ENCODE results near the gene DGLUCY.
"Not testable (repeated sequence)": the region's sequence is repeated elsewhere in the genome, so short reads cannot be mapped to it uniquely, and the experiment has no call there.

The DGLUCY gene

DNA sequence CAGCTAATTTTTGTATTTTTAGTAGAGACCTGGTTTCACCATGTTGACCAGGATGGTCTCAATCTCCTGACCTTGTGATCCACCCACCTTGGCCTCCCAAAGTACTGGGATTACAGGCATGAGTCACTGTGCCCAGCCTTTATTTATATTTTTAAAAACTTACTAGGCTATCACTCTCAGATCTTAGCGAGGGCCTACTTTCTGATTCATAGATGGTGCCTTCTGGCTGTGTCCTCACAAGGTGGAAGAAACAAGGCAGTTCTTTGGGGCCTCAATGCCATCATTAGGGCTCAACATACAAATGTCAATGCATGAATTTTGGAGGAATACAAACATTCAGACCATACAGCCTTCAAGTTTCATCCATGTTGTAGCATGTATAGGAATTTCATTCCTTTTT, 2.4 kb upstream of the DGLUCY start:
- no peak for DNase-seq

DNA sequence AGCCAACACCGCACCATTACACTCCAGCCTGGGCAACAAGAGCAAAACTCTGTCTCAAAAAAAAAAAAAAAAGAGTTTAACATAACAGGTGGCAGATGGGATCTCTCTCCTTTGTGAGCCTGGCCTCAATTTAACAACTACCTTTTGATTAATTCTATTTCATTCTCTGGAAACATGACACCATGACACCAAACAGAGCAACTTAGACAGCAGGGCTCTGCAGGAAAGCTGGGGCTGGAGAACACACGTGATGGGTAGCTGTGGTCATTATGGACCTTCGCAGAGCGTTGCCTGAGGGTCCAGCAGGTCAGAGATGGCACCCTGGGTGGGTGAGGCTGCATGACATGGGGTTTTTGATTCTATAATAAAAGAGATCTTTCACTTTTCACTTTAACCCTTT, 1.7 kb upstream of the DGLUCY start:
- DNase-seq = no peak

DNA sequence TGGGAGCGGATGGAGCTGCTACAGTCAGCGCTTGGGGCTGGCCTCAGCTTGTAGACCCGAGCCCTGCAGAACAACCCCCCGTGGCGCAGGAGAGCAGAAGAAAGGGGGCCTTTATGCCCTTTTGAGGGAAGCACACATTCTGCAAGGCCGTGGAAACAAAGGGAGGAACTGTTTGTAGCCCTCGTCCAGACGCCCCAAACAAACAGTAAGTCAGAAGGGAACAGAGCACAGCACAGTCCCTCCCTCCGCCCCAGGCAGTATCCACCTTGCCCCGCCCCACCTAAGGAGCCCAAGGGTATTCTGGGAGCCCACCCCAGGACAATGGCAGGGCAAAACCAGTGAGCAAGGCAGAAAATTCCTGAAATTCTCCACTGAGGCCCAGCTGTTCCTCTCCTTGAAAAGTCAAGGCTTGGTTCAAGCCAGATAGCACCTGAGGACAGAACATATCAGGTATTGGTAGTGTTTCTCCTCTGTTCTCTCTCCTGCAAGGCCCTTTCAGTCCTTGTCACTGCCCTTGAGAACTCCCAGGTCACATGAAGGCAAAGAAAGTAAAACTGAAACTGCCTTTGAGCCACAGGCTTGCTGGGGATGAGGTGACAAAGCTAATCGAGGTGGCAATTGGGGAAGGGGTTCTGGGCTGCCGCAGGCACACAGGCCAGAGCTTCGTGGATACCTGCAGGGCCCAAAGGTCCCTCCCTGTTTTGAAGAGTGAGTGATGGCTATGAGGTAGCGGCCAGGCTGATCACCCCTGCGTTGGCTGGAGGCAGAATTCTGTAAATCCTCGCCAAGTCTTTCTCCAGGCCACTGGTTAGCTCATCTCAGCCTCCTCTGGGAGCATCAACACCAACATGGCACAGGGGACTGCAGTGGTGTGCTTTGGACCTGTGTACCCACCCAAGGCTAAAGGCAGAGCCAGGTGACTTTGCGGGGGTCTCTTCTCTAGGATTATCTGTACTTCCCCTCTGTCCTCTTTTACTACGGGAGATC, 499 bp downstream of the DGLUCY start:
- DNase-seq = peak; percentile 75

DNA sequence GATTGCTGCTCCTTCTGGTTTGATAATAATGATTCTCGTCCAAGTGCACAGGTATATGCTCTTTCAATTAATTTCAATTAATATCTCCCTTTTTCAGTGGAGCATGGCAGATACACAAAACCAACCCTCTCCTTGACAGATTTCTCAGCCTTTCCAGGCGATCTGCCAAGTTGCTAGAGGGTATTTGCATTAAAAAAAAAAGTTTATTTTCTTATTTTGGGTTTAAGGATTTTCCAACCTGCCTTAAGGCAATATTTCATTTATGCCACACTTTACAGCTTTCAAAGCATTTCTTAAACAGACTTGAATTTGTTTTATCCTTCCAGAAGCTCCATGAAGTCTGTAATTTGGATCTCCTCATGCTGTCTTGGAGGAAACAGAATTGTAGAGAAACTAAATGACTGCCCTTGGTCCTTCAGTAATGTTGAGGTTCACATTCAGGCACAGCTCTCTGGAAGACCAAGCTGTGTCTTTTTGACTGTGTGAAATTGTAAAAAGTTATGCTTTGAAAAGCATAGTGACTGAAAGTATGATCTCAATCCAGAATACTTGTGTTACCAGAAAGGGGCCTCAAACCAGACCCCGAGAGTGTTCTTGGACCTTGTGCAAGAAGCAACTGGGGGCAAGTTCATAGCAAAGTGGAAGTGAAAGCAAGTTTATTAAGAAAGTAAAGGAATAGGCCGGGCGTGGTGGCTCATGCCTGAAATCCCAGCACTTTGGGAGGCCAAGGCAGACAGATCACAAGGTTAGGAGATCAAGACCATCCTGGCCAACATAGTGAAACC, 2.3 kb downstream of the DGLUCY start:
- DNase-seq = no peak

GRCh38 chr14:91116913-91117588, 3.2 kb downstream of the DGLUCY start:
- peak; percentile 30 for DNase-seq

DNA sequence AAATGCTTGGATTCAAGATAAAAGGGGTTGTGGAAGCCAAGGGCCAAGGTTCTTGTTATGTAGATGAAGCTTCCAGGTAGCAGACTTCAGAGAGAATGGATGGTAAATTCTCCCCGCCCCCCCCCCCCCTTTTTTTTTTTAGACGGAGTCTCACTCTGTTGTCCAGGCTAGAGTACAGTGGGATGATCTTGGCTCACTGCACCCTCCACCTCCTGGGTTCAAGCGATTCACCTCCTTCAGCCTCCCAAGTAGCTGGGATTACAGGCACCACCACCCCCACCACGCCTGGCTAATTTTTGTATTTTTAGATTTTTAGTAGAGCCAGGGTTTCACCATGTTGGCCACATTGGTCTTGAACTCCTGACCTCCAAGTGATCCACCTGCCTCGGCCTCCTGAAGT, 4.1 kb downstream of the DGLUCY start:
- no peak for DNase-seq

DNA sequence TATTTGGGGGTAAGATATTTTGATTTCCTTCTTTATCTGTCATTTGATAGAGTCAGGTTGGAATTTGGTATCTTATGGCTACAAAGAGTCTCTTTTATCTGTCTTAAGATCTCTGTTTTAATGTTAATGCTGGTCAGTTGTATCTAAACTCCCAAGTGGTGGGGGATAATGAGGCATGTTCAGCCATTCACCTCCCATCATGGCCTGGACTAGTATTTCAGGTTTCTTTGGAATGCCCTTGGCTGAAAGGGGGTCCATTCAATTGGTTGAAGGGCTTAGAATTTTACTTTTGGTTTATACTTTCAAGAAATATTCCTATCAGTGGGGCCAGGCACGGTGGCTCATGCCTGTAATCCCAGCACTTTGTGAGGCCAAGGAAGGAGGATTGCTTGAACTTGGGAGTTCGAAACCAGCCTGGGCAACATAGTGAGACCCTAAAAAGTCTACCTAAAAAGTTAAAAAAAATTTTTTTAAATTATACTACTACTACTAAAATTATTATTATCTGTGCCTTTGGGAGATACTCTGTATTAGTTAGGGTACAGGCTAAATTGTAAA, 4.7 kb downstream of the DGLUCY start:
- DNase-seq = no peak

GRCh38 chr14:91119556-91120311, 5.9 kb downstream of the DGLUCY start:
- no peak for DNase-seq

- no peak for DNase-seq
Observed at GRCh38 chr14:91123201-91123600, 9.3 kb downstream of the DGLUCY start.

DNA sequence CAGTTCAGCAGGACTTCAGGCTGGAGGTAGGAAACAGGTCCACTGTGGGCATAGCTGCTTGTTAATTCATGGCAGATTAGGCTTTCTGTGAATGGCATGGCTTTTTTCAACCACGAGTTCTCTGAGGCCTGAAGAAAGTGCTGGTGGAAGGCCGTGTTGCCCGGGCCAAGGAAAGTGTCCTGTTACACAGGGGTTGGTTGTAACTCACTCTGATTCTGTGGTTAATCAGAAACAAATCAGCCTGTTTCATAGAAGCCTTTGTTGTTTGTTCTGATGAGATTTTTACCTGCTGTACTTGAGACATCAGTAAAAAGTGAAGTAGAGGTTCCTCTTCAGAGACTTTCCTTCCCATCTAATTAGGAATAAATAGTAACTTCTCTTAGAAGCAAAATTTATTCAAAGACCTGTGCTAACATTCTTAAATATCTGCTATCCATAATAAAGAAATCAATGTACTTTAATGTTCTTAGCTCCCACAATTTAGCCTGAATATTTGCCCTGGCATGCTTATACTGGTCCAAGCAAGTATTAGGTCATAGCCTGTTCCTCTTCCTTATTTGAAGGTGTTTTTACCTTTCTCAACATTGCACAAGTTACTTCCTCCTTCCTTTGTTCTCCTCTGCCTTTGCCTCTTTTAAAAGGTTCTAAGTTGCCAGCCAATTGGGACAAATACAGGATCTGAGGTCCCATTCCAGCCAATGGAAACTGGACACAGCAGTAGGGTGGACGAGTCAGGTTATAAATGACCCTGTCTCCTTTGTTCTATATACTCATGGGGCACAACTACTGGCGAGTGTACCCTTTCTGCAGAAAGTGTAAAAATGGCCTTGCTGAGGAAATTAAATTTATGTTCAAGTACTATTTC, 10.8 kb downstream of the DGLUCY start:
- not testable (repeated sequence) for DNase-seq

DNA sequence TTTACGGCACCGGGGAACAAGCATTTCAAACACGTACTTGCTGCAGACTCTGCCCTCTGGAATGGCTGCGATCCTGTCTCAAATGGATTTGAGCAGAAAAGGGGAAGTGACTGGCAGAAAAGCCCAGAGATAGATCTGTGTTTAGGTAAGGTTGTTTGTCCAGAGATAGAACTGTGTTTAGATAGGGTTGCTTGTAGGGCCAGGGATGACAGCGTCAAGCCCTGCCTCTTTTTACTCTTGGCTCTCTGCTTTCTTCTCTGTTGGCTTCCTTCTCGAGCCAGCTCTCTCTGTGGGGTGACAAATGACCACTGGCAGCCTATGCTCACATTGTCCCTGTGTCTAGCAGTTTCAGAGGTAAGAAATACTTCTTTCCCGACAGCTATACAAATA, 11.4 kb downstream of the DGLUCY start:
- DNase-seq = no peak

DNA sequence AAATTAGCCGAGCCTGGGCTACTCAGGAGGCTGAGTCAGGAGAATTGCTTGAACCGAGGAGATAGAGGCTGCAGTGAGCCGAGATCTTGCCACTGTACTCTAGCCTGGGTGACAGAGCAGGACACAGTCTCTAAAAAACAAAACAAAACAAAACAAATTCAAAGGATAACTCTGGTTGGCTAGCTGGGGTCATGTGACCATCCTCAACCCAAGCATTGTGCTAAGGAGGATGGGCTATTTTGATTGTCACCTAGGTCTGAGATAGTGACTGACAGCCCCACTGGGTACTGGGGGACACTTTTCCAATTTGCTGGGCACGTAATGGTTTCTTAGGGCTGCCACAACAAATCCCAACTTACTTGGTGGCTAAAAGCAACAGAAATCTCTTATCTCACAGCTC, 11.9 kb downstream of the DGLUCY start:
- DNase-seq = no peak

GRCh38 chr14:91126761-91127160, 12.9 kb downstream of the DGLUCY start:
- DNase-seq = no peak

- no peak for DNase-seq
Observed at GRCh38 chr14:91127401-91127801, 13.5 kb downstream of the DGLUCY start.

DNA sequence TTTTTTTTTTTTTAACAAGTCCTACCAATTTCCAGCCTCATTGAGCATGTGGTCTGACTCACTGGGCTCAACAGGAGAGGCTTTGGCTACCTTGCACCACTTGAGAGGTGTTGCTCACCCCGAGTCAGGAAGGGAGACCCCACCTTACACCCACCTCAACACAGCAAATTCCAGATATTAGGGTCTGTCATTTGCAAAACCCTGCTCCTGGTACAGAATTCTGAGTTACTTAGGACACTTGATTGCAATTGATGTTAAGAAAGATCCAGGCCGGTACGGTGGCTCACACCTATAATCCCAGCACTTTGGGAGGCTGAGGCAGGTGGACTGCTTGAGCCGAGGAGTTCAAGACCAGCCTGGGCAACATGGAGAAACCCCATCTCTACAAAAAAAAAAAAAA, 14.1 kb downstream of the DGLUCY start:
- no peak for DNase-seq

DNA sequence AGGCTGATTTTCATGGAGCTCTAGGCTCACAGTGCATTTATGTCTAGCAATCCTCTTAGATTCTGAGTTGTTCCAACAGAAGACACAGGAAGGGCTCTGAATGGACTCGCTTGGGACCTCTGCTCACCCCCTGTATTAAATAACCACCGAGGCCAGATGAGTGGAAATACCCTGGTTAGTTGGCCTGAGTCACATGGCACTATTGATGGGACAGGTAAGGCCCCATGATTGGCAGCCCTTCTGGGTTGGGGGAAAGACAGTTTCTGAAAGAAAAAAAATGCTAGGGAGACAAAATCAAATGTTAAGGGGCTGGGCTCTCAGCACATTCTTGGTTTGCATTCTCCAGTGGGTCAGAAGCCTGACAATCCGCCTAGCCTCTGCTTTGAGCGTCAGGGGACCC, 14.8 kb downstream of the DGLUCY start:
- DNase-seq = no peak

GRCh38 chr14:91129261-91129660, 15.4 kb downstream of the DGLUCY start:
- no peak for DNase-seq

DNA sequence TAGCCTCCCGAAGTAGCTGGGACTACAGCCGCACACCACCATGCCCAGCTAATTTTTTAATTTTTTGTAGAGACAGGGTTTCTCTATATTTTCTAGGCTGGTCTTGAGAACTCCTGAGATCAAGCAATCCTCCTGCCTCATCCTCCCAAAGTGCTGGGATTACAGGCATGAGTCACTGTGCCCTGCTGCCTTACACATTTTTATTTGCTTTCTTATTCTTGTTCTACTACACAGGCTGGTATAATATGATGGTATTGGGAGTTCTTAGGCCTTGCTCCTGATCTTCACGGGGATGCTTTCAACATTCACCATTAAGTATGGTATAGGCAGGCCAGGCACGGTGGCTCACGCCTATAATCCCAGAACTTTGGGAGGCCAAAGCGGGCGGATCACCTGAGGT, 21.2 kb downstream of the DGLUCY start:
- no peak for DNase-seq

DNA sequence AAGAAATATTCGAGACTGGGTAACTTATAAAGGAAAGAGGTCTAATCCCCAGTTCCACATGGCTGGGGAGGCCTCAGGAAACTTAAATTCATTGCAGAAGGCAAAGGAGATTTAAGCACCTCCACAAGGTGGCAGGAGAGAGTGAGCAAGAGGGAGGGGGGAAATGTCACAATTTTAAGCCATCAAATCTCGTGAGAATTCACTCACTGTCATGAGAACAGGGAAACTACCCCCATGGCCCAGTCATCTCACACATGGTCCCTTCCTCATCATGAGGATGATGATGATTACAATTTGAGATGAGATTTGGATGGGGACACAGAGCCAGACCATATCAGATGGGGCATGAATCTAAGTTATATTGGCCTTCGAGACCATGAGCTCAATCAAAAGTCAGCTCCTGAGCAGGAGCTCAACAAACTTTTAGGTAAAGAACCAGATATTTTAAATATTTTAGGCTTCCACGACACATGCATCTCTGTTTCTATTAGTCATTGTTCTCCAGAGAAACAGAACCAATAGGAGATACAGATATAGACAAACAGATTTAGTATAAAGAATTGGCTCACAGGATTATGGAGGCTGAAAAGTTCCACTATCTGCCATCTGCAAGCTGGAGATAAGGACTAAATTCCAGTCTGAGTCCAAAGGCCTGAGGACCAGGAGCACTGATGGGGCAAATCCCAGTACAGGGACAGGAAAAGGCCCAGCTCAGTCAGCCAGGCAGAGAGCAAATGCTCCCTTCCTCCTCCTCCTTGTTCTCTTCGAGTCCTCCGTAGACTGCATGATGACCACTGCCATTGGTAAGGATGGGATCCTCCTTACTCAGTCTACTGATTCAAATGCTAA, 24.9 kb downstream of the DGLUCY start:
- peak; percentile 59 for DNase-seq

DNA sequence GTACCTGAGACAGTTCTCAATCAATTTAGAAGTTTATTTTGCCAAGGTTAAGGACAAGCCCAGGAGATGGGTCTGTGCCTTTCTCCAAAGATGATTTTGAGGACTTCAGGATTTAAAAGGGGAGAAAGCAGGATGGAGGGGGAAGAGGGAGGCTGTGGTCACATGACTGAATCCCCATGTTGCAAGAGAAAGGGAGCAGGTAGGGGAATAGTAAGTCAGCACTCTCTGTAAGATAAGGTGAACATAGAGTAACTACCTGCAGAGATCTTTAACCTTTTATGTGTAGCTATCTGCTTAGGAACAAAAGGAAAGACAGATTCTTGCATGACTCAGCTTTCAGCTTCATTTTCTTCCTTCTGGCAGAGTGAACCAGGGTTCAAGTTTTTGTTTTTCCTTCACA, 25.9 kb downstream of the DGLUCY start:
- no peak for DNase-seq
